Measurements from ENCODE around the gene SALL3. TPM values are rescaled to one million over a fixed set of nuclear protein-coding genes. Genes with fewer than 3 reads are reported as not detected.

Gene SALL3
- total and polyA plus RNA-seq, 2 of the 4 experiments (the other 2 are of a cell fraction): not detected

DNA sequence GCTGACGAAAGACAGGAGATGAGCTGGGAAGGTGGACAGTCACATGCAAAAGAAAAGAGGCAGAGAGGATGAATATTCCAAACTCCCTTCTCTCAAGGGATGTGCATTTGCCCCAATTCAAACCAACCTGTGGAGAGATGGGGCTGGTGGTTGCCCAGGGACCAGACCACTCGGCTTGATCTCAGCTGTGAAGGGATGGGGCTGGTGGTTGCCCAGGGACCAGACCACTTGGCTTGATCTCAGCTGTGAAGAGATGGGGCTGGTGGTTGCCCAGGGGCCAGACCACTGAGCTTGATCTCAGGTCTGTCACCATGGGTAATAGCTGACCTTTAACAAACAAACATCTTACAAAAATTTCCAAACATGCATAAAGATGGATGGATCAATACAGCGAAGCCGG lies 42.5 kb upstream of the SALL3 start:
- no peaks in the 10 kb centered on the region for H3K27me3 ChIP-seq (ENCODE audit: control insufficient read depth, insufficient read depth, low read length)
- no peak for ATAC-seq (ENCODE audit: low read depth)
- H2BK20ac ChIP-seq (ENCODE audit: low read depth, low read length): no peak overlapping the region
- H3K56ac ChIP-seq (ENCODE audit: extremely low read depth, insufficient read depth, low read length): no peak overlapping the region
- H3K79me1 ChIP-seq (ENCODE audit: low read depth in 1 of 2, low read length in 2 of 2): no peaks in the 10 kb centered on the region
- no peak overlapping the region for H2BK120ac ChIP-seq (ENCODE audit: low read depth, low read length)
- no TSS peak for BruUV-seq (replicated peaks)
- no CpG with 5 or more reads among the region's 4 CpGs for WGBS, 2 experiments (ENCODE audit: extremely low coverage in 2 of 2, insufficient read length in 1 of 2)
- dilution Hi-C loops (cut with HindIII; ENCODE audit: low sequenced_read_pairs, unreplicated experiment): no loop called here
- ChIA-PET POLR2A (ENCODE audit: unreplicated experiment) (no interaction called here), CTCF (interaction anchor here (0.7 kb wide), 1 partner anchor 29 kb away, joined by 3 read pairs; no protein-coding TSS in a partner anchor)
- H3K9me3 ChIP-seq (ENCODE audit: control insufficient read depth, insufficient read depth, low read length): peaks cover 48% of the 10 kb centered on the region
- H3K36me3 ChIP-seq (ENCODE audit: control insufficient read depth, insufficient read depth, low read length): no peaks in the 10 kb centered on the region
- in situ Hi-C loops (cut with MboI; ENCODE audit: low sequenced_read_pairs): no loop called here
- no peak overlapping the region for H2BK15ac ChIP-seq (ENCODE audit: low read depth, low read length)
- no peak overlapping the region for H4K8ac ChIP-seq (ENCODE audit: low read depth in 2 of 2, low read length in 2 of 2)
- H3K4me2 ChIP-seq (ENCODE audit: low read depth, low read length): no peak overlapping the region
- no peak overlapping the region for H3K14ac ChIP-seq (replicated peaks; ENCODE audit: low read depth, low read length)
- intact Hi-C loops (cut with micrococcal nuclease): no loop called here
- H3K27ac ChIP-seq (ENCODE audit: insufficient read depth, low read length): no peak overlapping the region
- no peak overlapping the region for H3K23ac ChIP-seq (ENCODE audit: low read depth, low read length)
- no peak overlapping the region for H4K91ac ChIP-seq (ENCODE audit: insufficient read depth, low read depth, low read length)
- H3K4me3 ChIP-seq (ENCODE audit: insufficient read depth, low read depth, low read length): no peak overlapping the region
- no peak overlapping the region for H4K5ac ChIP-seq (ENCODE audit: low read depth, low read length)
- H4K20me1 ChIP-seq (ENCODE audit: insufficient read depth, low read length): no peaks in the 10 kb centered on the region
- no peak overlapping the region for H3K18ac ChIP-seq (ENCODE audit: low read depth, low read length)
- TF ChIP-seq MXI1 (IDR thresholded peaks at IDR 0.05; ENCODE audit: borderline replicate concordance, low read depth, low read length) (no peak), RAD21 (IDR thresholded peaks at IDR 0.05; ENCODE audit: low read length) (no peak), MAFK (IDR thresholded peaks at IDR 0.05; ENCODE audit: low read depth, low read length) (no peak), MAZ (IDR thresholded peaks at IDR 0.05; ENCODE audit: borderline replicate concordance, low read depth, low read length) (no peak), RFX5 (IDR thresholded peaks at IDR 0.05; ENCODE audit: low read depth, low read length) (no peak), CHD1 (IDR thresholded peaks at IDR 0.05; ENCODE audit: low read depth, low read length) (no peak)
- TF ChIP-seq, protein P1, sequence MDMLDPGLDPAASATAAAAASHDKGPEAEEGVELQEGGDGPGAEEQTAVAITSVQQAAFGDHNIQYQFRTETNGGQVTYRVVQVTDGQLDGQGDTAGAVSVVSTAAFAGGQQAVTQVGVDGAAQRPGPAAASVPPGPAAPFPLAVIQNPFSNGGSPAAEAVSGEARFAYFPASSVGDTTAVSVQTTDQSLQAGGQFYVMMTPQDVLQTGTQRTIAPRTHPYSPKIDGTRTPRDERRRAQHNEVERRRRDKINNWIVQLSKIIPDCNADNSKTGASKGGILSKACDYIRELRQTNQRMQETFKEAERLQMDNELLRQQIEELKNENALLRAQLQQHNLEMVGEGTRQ (IDR thresholded peaks at IDR 0.05; ENCODE audit: low read depth, low read length): no peak
- no peak overlapping the region for H2BK5ac ChIP-seq (ENCODE audit: low read depth, low read length, poor library complexity, severe bottlenecking)
- H3K9ac ChIP-seq (ENCODE audit: low read depth, low read length): no peak overlapping the region
- H3K4me1 ChIP-seq (ENCODE audit: control insufficient read depth, insufficient read depth, low read length): no peaks in the 10 kb centered on the region
- no peak overlapping the region for H2AFZ ChIP-seq (replicated peaks; ENCODE audit: low read length, poor library complexity)
- no peak overlapping the region for H2AK5ac ChIP-seq (ENCODE audit: low read depth, low read length)
- H3K9me1 ChIP-seq (ENCODE audit: insufficient read depth, low read length): no peaks in the 10 kb centered on the region
- H3K4ac ChIP-seq (ENCODE audit: low read depth, low read length): no peak overlapping the region
- no peak for DNase-seq
- no peak overlapping the region for H2AK9ac ChIP-seq (replicated peaks; ENCODE audit: low read depth, low read length, poor library complexity)
